Loucy (cell line): ENCODE data around the gene WNT3.

Source experiments
- EZH2phosphoT487 ChIP-seq: fragments of 200-600 bp; IDR thresholded peaks from 2 replicates; pipeline ENCODE4 v1.6.1; 2018; ENCODE audit warnings: antibody characterized with exemption, mild to moderate bottlenecking, moderate library complexity, borderline replicate concordance
- TF ChIP-seq, protein P1 (sequence below): fragments of 200-600 bp; sonication (generic); conservative IDR thresholded peaks from 2 replicates; pipeline ENCODE4 v1.5.1; 2014; ENCODE audit warnings: mild to moderate bottlenecking, antibody characterized with exemption, low read length

DNA sequence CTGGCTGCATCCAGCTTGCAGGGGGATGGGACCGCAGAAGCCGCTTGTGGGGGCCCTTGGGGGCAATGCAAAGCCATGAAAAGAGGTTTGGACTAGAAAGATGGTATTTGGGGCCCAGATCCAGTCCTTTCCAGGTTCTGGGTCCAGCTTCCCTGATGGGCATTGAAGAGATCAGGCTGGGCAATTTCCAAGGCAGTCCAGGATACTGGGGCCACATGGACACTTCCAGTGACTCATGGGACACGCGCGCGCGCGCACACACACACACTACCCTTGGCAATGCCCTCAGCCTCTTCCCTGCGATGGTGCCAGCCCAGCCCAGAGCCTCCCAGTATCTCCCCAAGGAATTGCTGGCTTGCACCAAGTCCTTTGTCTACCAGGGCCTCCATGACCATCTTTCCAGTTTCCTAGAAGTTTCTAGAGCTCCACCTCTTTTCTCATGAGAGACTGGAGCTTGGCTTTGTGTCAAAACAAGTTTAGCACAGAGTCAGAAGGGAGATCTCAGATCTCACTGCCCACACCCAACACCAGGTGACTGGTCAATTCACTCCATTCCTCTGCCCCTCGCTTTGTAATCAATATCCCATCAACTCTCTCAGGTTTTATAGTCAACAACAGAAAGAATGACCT lies 44.3 kb downstream of the WNT3 start:
- TF ChIP-seq, protein P1, sequence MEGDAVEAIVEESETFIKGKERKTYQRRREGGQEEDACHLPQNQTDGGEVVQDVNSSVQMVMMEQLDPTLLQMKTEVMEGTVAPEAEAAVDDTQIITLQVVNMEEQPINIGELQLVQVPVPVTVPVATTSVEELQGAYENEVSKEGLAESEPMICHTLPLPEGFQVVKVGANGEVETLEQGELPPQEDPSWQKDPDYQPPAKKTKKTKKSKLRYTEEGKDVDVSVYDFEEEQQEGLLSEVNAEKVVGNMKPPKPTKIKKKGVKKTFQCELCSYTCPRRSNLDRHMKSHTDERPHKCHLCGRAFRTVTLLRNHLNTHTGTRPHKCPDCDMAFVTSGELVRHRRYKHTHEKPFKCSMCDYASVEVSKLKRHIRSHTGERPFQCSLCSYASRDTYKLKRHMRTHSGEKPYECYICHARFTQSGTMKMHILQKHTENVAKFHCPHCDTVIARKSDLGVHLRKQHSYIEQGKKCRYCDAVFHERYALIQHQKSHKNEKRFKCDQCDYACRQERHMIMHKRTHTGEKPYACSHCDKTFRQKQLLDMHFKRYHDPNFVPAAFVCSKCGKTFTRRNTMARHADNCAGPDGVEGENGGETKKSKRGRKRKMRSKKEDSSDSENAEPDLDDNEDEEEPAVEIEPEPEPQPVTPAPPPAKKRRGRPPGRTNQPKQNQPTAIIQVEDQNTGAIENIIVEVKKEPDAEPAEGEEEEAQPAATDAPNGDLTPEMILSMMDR, result no peak
- TF ChIP-seq EZH2phosphoT487, result no peak
